HL-60 (cell line): ENCODE results near the gene IL17RD.

ENCODE experiments used
- CTCF ChIP-seq: IDR thresholded peaks from one replicate; pipeline ENCODE4 v1.5.1; 2011; ENCODE audit warnings: low read length, control low read depth, inconsistent platforms; ENCODE audit not compliant: insufficient read depth
- POLR2AphosphoS5 ChIP-seq: IDR thresholded peaks from 2 replicates; pipeline ENCODE4 v1.6.1; 2012; ENCODE audit warnings: low read depth
- SPI1 ChIP-seq: IDR thresholded peaks from 2 replicates; pipeline ENCODE4 v1.6.1; 2012; ENCODE audit warnings: low read depth, mild to moderate bottlenecking, borderline replicate concordance

DNA sequence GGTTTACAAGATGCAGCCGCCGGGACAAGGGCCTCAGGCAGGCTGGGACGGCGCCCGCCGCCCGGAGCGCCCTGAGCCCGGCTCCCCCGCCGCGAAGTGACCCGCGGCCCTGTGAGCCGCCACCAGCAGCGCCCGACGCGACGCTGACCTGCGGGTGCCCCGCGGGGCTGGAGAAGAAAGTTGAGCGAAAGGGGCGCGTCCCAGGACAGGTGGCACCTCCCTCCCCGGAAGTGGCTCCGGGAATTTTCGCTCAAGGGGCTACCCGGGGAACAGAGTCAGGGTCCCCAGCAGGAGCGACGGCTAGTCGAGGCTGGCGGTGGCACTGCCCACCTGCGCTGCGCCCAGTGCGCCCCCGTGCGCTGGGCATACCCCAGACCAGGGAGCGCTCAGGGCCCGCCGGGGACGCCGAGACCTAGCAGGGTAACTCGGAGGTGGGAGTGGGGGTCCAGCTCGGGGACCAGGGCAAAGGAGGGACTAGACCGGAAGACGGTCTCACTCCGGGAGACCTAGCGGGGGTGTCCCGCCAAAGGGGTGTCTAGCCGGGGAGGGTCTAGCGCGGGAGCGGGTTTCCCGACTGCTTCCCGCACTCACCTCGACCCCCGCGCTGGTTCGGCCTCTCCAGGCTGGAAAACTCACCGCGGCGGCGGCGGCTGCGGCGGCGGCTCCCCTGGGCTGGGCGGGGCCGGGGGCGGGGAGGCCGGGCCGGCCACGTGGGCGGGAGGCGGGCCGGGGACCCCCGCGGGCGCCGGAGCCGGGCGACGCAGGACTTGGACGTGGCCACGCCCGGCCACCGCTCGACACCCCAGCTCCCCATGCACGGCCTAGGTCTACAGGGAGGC lies 86.3 kb downstream of the IL17RD start:
- TF ChIP-seq CTCF (no peak), SPI1 (no peak), POLR2AphosphoS5 (no peak)
